ENCODE data around the gene BSG. TPM values are rescaled to one million over a fixed set of nuclear protein-coding genes. Genes with fewer than 3 reads are reported as not detected.

The BSG gene
- total and polyA plus RNA-seq, 9 of the 15 experiments (the other 6 are each of a cell fraction or from before 2014, with no cell fraction given) = 4.6 to 495 (median 187) TPM

- TF ChIP-seq ZNF77 (CRISPR knock-in tag; IDR thresholded peaks at IDR 0.05) (no peak), CBX8 (IDR thresholded peaks at IDR 0.05; ENCODE audit: borderline replicate concordance, extremely low read depth, low read depth, low read length, poor library complexity, severe bottlenecking) (no peak), ZNF436 (CRISPR knock-in tag; IDR thresholded peaks at IDR 0.05) (no peak), ZNF175 (CRISPR knock-in tag; IDR thresholded peaks at IDR 0.05; ENCODE audit: low read depth) (no peak), POLR2AphosphoS5 (IDR thresholded peaks at IDR 0.05; ENCODE audit: control insufficient read depth, insufficient read depth, low read depth, low read length) (peak; percentile 54; the same call in 1 of the 2 replicates), MEF2A (IDR thresholded peaks at IDR 0.05; ENCODE audit: control insufficient read depth, low read depth, low read length) (no peak), FOXP1 (CRISPR knock-in tag; IDR thresholded peaks at IDR 0.05) (no peak), PBX2 (CRISPR knock-in tag; IDR thresholded peaks at IDR 0.05; ENCODE audit: low read depth) (no peak), PBX2 (tag; conservative IDR thresholded peaks at IDR 0.05; ENCODE audit: low read depth) (no peak), ZNF124 (CRISPR knock-in tag; IDR thresholded peaks at IDR 0.05) (no peak), ZBTB33 (CRISPR knock-in tag; IDR thresholded peaks at IDR 0.05) (peak; percentile 71; the same call in 1 of the 2 replicates), RBFOX2 (IDR thresholded peaks at IDR 0.05; ENCODE audit: low read depth, low read length) (no peak), SREBF2 (CRISPR knock-in tag; IDR thresholded peaks at IDR 0.05) (no peak), BRD9 (IDR thresholded peaks at IDR 0.05; ENCODE audit: low read depth, partially characterized antibody) (no peak), ZSCAN29 (IDR thresholded peaks at IDR 0.05) (no peak), STAT6 (CRISPR knock-in tag; IDR thresholded peaks at IDR 0.05) (no peak), KLF13 (tag; IDR thresholded peaks at IDR 0.05; ENCODE audit: borderline replicate concordance, low read depth) (no peak), SRSF7 (optimal IDR thresholded peaks at IDR 0.05; ENCODE audit: low read depth, low read length) (no peak), MTA1 (IDR thresholded peaks at IDR 0.05; ENCODE audit: borderline replicate concordance) (no peak)
Measured at GRCh38 chr19:584240-585001, 12.0 kb downstream of the BSG start (continued).
